Fibroblast of skin of left biceps (primary cell): ENCODE data around the gene CPT1A.

Experiments used
- DNase-seq, 2 experiments: peaks; one replicate each; pipeline ENCODE4 v3.0.0-alpha.2; 2013; ENCODE audit warnings: low read depth in 2 of 2

CPT1A gene

DNA sequence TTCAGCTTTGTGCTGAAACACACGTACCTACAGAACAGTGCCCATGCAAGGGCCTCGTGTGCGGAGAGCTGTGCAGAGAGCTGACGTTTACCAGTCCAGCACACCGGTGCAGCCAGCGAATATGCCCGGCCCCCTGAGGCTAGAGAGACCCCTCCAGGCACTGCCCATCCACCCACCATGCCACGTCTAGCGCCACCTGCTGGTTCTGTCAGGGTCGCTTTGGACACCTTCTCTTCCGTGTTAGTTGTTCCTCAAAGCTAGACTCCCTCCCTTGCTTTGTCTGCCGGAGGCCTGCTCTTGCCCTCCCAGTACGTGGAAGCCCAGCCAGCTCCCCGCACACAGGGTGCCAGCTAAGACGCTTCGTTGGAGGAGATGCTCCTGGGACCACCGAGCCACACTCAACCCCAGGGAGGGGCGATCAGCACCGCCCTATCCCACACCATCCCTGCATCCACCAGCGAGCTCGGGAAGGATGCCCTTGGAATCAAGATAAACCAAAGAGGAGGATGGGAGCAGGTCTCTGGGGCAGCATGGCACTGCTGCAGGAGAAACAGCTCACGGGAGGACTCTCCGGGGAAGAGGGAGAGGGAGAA lies 43.4 kb downstream of the CPT1A start:
- DNase-seq, result no peak

- no peak for DNase-seq
These were observed 44.9 kb downstream of the CPT1A start for GRCh38 chr11:68796801-68797200.

GRCh38 chr11:68792400-68792966 lies 49.2 kb downstream of the CPT1A start:
- no peak for DNase-seq

GRCh38 chr11:68784653-68785052 lies 57.1 kb downstream of the CPT1A start:
- no peak for DNase-seq

- no peak for DNase-seq
These were observed 58.4 kb downstream of the CPT1A start for GRCh38 chr11:68783216-68783821.

GRCh38 chr11:68782711-68783110 lies 59.0 kb downstream of the CPT1A start:
- no peak for DNase-seq

DNA sequence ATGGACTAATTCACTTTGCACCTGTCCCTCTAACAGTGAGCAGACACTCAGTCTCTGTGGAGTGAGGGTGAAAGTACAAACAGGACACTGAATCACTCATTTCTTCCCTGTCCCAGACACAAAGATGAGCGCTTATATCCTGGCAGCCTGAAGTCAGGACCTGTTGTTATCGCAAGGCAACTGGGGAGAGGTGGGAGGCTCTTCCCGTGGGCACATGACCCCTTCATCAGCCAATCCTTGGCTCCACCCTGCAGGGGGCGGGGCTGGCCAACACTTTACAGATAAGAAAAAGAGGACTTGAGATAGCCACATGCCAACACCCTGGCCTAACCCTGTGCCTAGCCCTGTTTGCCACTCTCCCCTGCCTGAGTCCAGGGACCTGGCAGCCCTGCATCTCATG lies 60.9 kb downstream of the CPT1A start:
- DNase-seq, result no peak

GRCh38 chr11:68778205-68778604 lies 63.5 kb downstream of the CPT1A start:
- no peak for DNase-seq

GRCh38 chr11:68776442-68777235 lies 65.1 kb downstream of the CPT1A start:
- no peak for DNase-seq

DNA sequence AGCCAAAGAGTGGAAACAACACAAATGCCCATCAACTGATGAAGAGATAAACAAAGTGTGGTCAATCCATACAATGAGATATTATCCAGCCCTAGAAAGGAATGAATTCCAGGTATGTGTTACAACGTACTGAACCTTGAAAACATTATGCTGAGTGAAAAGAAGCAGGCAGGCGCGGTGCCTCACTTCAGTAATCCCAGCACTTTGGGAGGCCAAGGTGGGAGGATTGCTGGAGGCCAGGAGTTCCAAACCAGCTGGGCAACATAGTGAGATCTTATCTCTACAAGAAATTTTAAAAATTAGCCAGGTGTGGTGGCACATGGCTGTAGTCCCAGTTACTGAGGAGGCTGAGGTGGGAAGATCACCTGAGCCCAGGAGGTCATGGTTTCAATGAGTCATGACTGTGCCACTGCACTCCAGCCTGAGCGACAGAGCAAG lies 65.7 kb downstream of the CPT1A start:
- no peak for DNase-seq

DNA sequence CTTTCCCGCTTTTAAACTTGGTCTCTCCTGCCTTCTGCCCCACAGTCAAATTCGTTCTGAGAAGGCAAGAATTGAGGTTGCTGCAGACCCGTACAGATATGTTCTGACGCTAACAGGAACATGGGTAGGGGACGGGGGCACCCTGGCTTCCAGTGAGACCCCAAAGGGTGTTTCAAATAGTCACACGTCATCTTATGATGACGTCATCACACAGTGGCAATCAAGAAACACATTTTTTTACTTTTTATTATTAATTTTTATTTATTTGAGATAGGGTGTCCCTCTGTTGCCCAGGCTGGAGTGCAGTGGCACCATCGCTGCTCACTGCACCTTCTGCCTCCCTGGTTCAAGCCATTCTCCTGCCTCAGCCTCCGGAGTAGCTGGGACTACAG lies 67.5 kb downstream of the CPT1A start:
- DNase-seq, result no peak

DNA sequence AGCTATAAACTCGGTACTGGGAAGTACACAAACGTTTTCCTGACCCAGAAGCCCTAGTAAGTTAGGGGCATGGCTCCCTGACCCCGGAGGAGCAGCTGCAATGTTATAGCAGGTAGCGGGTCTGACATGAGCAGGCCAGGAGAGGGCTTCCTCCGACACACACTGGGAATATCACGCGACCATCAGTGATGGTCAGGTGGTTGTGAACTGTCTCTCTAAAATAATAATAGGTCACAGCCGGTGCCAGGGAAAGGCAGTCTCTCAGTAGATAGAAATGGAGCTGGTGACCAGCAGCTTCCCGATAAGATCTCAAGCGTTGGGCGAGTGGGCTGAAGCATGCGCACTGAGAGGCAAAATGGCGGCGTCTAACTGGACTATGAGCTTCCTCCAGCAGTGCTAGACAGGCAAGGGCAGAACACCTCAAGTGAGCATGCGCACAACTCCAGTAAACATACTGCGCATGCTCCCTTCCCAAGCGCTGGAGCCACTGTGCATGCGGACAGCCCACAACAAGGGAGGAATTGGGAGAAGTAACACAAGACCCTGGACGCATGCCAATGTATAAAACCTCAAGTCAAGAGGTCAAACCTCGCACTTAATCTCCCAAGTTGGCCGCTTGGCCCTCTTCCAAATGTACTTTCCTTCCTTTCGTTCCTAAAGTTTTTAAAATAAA lies 68.1 kb downstream of the CPT1A start:
- no peak for DNase-seq

GRCh38 chr11:68772936-68773335 lies 68.8 kb downstream of the CPT1A start:
- DNase-seq, result no peak

DNA sequence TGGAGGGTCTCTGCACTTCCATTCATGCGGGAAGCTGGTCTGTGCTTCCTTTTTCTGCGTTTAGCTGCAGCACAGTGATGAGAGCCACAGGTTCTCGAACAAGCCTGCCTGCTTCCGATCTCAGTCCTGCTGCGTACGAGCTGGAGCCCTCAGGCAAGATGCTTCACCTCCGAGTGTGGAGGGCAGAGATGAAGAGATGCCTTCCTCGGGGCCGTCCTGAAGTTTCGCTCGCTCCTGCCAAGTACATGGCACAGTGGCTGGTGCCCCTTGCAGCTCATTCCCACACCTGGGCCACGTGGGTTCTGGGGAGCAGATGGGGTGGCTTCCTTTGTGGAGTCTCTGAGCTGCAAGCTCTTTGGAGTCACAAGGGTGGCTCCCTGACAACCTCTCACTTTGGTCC lies 70.9 kb downstream of the CPT1A start:
- DNase-seq, result no peak

DNA sequence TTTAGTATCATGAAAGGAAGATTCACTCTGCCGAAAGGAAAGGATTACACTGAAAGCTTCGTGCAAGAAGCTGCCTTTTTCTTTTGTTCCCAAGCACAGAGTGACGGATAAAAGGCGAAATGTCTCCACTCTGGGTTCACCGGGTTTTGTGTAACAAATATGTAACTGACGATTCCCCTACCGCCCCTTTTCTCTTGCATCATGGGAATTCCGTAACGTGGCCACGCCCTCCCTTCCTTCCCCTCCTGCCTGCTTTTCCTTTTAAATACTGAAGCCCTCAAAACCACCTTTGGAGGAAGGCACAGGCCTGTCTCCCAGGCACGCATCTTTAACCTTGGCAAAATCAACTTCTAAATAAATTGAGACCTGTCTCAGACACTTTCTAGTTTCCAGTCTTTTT lies 74.0 kb downstream of the CPT1A start:
- no peak for DNase-seq

- no peak for DNase-seq
These were observed 74.9 kb downstream of the CPT1A start for GRCh38 chr11:68766786-68767185.

- DNase-seq, result no peak
These were observed 77.0 kb downstream of the CPT1A start for GRCh38 chr11:68764746-68765145.

GRCh38 chr11:68763926-68764657 lies 77.6 kb downstream of the CPT1A start:
- no peak for DNase-seq

GRCh38 chr11:68763181-68763721 lies 78.5 kb downstream of the CPT1A start:
- no peak for DNase-seq

DNA sequence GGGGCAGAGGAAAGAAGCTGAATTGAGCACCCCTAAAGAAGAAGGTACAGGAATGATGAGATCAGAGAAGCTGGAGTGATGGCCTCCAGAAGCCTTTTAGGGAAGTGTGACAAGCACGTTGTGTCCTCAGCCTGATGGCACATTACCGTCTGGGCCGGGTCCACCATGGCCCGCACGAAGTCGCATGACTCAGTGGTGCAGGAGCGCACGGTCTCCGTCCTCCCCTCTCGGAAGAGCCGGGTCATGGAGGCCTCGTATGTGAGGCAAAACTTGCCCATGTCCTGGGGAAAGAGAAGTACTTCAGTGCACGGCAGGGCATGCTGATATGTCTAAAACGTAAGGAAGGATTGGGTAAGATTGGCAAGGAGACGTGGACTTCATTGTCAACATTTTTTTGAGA lies 79.2 kb downstream of the CPT1A start:
- DNase-seq, result no peak

- no peak for DNase-seq
These were observed 79.9 kb downstream of the CPT1A start for GRCh38 chr11:68761801-68762200.
